ENCODE results near the gene RNF144A.

Gene RNF144A

GRCh38 chr2:6879011-6879410 lies 38.2 kb upstream of the RNF144A start:
- TF ChIP-seq CTCF (IDR thresholded peaks at IDR 0.05; ENCODE audit: low read depth, low read length) = no peak
- H3K4me3 ChIP-seq (ENCODE audit: low read depth, low read length) = no peak overlapping the region

GRCh38 chr2:6880200-6880733 lies 36.9 kb upstream of the RNF144A start:
- H3K4me3 ChIP-seq (ENCODE audit: low read depth, low read length) = no peak overlapping the region
- TF ChIP-seq CTCF (IDR thresholded peaks at IDR 0.05; ENCODE audit: low read depth, low read length) = no peak

- no peak for TF ChIP-seq CTCF (IDR thresholded peaks at IDR 0.05; ENCODE audit: low read depth, low read length)
- no peak overlapping the region for H3K4me3 ChIP-seq (ENCODE audit: low read depth, low read length)
These were observed 36.2 kb upstream of the RNF144A start for GRCh38 chr2:6881046-6881445.

GRCh38 chr2:6881516-6881915 lies 35.7 kb upstream of the RNF144A start:
- TF ChIP-seq CTCF (IDR thresholded peaks at IDR 0.05; ENCODE audit: low read depth, low read length) = no peak
- H3K4me3 ChIP-seq (ENCODE audit: low read depth, low read length) = no peak overlapping the region

GRCh38 chr2:6883448-6884122 lies 33.6 kb upstream of the RNF144A start:
- no peak for TF ChIP-seq CTCF (IDR thresholded peaks at IDR 0.05; ENCODE audit: low read depth, low read length)

GRCh38 chr2:6885551-6885950 lies 31.7 kb upstream of the RNF144A start:
- H3K4me3 ChIP-seq (ENCODE audit: low read depth, low read length) = no peak overlapping the region
- TF ChIP-seq CTCF (IDR thresholded peaks at IDR 0.05; ENCODE audit: low read depth, low read length) = no peak

More at GRCh38 chr2:6883448-6884122, 33.6 kb upstream of the RNF144A start:
- no peak overlapping the region for H3K4me3 ChIP-seq (ENCODE audit: low read depth, low read length)

GRCh38 chr2:6885968-6886367 lies 31.2 kb upstream of the RNF144A start:
- no peak for TF ChIP-seq CTCF (IDR thresholded peaks at IDR 0.05; ENCODE audit: low read depth, low read length)
- no peak overlapping the region for H3K4me3 ChIP-seq (ENCODE audit: low read depth, low read length)

All from WI38 (cell line).